Dermis blood vessel endothelial cell (primary cell): ENCODE results near the gene SLX4IP. TPM values are rescaled to one million over a fixed set of nuclear protein-coding genes. Genes with fewer than 3 reads are reported as not detected.

Experiments
- DNase-seq: peaks from one replicate; pipeline ENCODE4 v3.0.0; 2010
- total RNA-seq: library from RNA; depleted of rRNA; stranded (reverse); fragments of >200 nt; gene quantifications from 2 replicates; pipeline ENCODE4 v1.2.3, GENCODE V29; 2014

SLX4IP gene
- total RNA-seq, 1 donor from 2014 or later: 3.2 TPM

DNA sequence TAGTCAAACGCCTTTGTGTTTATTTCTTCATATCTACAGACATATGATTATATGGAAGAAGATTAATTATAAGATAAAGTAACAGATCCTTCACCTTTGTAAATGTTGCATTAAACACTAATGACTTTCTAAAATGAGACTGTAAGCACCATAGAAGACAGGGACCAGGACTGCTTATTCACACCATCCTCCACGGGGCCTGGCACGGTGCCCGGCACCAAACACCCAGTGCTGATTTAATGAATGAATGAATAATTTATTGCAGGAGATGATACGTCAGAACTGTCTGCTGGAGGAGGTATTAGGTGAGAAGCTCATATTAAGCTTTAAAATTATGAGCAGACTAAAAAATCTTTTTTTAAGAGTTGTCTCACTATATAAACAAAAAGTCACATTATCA is 88.3 kb downstream of the SLX4IP start:
- peak; percentile 10 for DNase-seq

DNA sequence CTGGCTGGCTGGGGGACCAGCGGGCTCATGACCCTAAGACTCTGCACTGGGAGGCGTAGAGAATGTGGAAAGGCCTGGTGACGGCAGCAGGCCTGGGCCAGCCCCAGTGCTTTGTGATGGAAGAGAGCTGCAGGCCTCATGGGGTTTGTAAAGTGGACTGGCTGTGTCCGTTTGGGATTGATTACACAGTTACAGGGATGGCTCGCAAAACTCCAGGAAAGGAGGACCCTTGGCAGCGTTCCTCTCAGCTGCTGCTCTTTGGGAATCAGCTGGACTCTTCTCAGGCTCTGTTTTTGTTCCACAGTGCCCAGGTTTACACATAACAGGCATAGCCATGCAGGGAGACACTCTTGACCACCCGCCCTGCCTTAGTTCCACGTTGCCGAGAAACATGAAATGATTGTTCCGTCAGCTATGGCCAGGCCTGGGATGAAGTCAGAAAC is 89.0 kb downstream of the SLX4IP start:
- DNase-seq: peak; percentile 25

DNA sequence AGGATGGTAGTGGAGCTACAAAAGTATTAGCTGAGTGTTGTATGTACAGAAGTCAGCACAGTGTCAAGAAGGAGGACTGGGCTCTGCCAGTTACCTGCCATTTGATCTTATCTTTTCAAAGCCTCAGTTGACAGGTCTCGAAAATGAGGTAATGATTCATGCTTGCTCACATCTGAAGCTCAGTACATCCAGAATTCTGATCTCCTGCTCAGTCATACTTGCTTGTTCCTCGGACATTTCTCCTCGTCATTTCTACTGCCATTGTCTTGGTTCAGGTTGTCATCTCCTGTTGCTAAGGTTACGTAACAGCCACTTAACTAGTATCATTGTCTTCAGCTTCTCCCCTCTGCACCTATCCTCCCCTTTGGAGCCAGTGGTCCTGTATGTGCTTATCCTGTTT is 89.5 kb downstream of the SLX4IP start:
- peak; percentile 77 for DNase-seq

DNA sequence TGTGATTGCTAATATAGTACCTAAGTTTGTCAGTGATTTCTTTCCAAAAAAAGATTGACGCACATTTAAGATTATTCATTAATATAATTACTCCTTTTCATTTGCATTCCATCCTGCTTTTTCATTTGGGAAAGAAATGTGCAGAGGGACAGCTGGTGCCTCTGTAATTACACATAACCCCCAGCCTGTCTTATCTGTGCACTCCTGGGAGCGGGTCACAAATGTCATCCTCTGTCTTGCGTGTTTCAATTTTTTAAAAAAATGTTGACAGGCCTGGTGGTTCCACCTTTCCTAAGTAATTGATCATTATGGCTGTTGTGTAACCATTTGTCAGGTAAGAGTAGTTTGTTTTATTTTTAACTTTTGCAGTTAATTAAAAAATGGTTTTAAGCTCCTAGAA is 92.7 kb downstream of the SLX4IP start:
- no peak for DNase-seq

DNA sequence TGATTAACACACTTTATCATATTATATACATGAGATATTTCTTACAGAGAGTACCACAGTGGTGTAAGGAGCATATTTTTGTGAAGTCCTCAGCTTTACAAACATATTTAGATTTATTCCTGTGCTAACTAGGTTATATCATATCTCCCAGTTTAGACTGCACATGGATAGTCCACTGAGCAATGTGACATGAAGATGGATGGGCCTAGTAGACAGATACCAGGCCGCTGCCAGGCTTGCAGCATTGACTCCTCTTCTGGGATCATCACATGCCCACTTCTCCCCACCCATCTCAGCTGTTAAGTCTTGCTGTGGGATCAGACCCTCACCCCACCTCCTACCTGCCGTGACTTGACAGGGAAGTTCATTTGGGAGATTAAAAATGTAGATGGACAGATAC is 95.8 kb downstream of the SLX4IP start:
- no peak for DNase-seq

DNA sequence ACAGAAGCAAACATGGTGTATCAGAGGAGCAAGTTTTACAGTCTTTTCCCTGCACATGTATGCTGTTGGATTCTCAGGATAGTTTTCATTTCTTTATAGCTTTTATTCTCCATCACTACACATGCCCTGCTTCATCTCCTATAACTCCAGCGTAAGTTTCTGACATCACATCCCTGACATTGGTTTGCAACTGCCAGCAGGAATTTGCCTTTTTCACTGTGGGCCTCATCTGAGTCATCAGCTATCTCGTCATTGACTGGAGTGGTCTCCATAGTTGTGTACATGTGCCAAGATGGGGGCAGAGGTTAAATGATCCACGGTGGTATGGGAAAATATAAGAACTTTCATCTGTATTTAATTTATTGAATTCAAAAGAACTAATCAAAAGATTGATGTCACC is 96.7 kb downstream of the SLX4IP start:
- DNase-seq: no peak

DNA sequence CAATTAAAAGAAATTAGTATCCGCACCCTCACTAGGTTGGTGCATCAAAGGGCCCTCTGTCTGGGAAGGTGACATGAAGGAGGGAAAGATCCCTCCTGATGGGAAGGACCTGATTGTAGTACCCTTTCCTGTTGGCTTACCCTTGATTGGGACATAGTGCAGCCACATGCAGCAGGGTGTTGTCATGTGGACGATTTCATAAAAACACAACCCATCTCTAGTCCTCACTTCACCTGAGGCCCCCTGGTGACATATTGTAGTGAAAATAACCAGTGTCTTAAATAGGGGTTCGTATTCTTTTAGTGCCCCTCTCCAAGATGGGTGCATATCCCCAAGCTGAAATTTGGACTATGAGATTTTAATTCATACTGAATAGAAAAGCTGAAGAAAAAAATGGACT is 97.3 kb downstream of the SLX4IP start:
- no peak for DNase-seq

DNA sequence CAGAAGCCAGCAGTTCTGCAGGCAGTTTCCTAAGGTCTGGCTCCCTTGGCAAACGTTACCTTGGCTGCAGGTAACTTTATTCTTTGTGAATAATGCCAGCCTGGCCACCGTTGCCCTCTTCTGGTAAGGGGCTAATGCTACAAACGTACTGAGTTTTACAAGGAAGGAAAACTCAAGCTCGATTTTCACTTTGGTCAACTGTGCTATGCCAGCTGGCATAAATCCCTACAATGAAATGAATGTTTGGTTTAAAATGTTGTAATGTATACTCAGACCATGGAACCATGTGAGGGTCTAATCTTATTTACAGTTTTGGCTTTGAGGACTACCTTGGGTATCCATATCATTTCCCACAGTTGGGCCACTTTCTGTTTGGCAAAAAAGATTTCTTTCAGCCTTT is 101.4 kb downstream of the SLX4IP start:
- DNase-seq: peak; percentile 57

DNA sequence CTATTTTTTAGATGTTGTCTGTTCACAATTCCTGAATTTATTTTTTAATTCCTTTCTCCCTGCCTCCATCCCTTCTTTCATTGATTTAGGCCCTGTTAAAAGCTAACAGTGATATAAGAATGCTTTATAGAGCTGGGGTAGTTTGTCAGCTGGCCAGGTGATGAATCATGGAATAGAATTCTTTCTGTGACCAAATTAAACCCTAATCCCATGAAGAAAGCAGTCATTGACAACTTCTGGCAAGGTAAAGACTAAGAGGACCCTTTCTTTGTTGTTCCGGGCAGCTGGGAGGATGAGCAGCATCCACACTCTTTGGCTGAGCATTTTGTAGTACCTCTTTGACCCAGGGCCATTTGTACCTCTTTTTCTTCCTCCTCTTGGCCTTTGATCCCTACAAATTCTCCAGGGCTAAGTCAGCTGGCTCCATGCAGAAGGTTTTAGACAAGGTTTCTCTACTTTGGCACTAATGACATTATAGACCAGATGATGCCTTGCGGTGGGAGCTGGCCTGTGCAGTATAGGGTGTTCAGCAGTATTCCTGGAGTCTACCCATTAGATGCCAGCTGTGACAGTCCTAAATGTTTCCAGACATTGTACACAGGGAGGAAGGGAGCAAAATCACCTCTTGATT is 102.9 kb downstream of the SLX4IP start:
- no peak for DNase-seq

DNA sequence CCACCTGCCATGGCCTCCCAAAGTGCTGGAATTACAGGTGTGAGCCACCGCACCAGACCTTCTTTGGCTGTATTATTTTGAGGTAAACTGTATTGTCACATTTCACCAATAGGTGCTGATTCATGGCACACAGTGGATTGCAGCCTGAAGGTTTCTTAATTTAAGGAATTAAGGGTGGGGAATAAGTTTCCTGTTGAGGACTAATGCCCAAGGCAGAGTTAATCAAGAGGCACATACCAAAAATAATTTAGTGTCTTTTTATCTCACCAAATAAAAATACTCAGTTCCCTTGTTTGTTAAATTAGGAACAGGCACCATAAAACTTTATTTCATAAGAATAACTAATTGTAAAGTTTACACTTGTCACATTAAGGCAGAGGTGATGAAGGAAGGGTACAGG is 103.7 kb downstream of the SLX4IP start:
- DNase-seq: no peak

DNA sequence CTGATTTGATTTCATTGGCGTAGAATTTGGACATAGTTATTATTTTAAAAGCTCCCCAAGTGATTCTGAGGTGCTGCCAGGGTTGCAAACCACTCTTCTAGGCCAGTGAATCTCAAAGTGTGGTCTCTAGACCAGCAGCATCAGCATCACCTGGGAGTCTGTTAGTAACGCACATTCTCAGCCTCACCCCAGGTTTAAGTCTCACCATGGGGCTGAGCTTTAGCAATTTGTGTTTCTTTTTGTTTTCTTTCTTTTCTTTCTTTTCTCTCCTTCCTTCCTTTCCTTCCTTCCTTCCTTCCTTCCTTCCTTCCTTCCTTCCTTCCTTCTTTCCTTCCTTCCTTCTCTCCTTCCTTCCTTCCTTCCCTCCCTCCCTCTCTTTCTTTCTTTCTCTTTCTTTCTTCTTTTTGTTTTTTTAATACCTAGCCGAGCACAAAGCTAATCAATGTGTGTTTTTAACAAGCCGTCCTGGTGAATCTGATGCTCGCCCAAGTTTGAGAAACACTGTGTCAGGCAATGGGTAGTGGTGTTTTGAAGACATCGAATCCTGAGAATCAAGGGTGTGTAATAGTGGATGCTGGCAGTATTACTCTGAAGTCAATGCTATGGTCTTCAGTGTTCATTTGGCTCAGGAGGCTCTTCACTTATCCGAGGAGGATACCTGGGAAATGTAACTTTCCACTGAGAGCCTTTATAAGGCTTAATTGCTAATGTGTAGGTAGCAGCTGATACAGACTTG is 104.9 kb downstream of the SLX4IP start:
- DNase-seq: no peak

DNA sequence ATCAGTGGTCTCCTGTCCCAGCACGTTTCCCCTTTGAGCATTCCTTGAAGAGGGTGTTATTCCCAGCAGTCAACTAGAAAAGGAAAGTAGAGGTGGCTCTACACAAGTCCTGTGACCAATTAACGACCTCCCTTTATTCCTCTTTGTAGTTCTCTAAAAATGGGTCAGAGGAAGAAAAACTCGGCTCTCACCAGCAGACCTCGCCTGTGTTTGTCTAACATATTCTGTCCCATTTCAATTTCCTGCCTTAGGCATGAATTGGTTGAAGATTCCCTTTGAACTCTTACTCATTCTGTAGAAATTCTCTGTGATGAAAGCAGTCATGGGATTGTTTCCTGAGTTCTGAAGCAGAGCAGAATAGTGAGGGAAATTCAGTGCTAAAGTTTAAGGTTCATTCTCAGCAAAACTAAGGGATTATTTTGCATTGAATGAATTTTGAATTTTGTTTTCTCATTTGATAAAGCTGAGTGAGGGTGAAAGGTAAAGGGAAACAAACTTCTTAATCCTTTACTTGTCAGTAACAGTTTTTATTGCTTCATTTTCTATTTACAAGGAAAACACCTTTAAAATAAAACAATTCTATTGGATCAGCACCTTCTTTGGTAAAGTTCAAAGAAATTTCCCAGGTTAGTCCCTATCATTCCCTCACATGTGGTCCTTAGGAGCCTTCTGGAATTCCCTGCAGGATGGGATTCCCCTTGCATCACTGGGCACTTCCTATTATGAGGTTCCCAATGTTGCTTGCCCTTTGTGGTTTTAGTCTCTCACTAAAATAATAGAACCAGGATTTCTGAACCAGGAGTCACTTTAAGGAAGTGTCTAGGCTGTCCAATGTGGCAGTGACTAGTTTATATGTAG is 105.8 kb downstream of the SLX4IP start:
- peak; percentile 88 for DNase-seq

DNA sequence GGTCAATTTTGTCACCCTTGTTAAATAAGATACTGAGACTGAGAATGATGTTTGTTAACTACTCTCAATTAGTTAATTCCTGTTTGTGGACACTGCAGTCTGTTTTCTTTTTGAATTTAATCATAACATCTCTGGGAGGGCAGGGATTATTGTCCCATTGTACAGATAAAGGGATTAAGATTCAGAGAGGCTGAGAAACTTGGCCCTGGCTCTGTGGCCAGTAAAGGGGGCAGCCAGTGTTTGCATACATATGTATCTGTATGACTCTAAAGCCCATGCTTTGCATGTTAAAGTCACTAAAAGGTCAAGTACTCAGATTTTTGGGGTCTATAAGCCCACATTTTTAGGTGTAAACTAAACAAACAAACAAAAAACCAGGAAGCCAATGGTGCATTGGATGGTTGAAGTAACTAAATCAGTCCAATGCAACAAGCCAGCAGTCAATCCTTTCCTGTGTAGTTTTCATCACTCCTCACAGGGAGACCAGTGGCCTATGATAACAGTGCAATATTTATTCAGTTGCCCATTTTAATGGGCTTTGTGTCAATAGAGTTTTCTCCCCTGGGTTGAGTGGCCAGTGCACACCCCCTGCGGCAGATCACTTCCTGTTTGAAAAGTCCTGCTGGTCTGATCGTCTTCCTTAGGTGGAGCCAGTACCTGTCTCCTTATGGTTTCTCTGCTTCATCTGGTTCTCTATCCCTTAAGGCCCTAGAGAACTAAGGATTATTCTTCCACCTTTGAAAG is 106.7 kb downstream of the SLX4IP start:
- DNase-seq: no peak

DNA sequence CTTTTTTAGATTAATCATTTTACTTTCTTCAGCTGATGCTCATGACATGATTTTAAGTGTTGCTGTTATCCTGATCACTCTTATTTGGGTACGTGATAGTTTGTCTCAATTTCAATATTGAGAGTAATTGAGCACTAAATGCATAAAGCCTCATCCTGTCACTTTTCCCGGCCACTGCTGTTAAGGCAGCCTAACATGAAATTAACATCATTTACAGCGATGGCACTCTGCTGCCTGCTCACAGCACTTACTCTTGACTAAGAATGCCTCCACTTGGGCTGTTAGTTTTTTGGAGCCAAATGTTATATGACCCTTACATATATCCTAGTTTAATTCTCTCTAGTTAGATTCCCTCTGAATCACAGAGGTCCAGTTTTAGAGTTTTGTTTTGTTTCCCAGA is 107.3 kb downstream of the SLX4IP start:
- no peak for DNase-seq

DNA sequence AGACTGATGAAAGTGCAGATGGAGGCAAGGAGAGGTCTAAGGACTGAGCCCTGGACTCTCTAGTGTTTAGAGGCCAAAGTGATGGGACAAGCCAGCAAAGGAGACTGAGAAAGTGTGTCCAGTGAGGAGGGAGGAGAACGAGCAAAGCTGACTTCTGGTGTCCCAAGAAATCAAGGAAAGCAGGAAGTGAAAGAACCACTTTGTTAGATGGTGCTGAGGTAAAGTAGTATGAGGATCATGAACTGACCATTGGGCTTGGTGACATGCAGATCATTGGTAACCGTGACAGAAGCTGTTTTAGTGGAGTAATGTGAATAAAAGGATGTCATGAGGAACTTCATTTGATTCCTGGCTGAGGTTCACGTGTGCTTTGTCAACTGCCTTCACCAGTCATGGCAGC is 108.4 kb downstream of the SLX4IP start:
- no peak for DNase-seq

DNA sequence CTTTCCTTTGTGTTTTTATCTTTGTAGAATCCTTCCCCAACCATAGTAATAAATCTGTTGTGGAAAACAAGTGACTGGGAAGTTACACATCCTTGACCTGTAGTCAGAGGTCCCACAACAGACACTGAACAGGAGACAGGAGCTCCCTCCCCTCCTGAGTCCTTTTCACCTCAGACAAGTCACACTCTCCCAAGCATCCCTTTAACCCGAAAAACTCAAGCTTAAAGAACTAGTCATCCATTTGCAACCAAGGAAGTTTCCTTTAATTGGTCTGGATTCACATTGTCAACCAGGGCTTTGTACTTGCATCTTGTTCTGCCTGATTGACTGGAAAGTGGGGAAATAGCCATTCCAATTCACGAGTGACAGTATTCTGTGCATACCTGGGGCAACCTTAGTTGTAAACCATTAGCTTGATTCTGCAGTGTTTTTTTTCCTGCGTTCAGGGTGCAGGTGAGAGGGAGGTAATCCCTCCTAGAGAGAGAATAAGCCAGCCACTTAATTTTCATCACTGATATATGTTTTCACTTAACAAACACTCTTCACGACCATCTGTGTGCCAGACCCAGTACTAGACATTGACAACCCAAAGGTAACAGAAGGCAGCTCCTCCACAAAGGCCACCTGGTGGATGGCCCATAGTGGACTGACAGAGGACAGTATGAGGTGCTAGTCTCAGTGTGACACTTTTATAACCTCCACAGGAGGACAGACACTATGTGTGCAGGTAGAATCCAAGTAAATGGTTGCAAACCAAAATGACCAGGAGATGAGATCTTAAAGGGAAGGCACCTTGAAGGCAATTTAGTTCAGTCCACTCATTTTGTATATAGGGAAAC is 112.4 kb downstream of the SLX4IP start:
- DNase-seq: peak; percentile 34

DNA sequence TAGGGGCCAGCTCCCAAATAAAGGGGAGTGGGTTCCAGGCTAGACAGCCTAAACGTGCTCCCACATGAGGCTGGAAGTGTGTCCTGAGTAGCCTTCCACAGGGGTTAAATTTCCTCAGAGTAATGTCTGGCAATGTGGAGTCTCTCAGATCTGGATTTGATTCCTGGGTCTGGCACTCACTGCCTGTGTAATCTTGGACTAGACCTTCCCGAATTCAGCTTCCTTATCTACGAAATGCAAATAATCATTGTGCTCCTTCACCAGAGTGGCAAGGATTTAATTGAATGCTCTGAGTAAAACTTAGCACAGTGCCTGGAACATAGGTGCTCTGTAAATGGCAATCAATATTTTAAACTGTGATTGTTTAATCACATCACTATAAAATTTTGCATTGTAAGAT is 114.4 kb downstream of the SLX4IP start:
- DNase-seq: no peak

DNA sequence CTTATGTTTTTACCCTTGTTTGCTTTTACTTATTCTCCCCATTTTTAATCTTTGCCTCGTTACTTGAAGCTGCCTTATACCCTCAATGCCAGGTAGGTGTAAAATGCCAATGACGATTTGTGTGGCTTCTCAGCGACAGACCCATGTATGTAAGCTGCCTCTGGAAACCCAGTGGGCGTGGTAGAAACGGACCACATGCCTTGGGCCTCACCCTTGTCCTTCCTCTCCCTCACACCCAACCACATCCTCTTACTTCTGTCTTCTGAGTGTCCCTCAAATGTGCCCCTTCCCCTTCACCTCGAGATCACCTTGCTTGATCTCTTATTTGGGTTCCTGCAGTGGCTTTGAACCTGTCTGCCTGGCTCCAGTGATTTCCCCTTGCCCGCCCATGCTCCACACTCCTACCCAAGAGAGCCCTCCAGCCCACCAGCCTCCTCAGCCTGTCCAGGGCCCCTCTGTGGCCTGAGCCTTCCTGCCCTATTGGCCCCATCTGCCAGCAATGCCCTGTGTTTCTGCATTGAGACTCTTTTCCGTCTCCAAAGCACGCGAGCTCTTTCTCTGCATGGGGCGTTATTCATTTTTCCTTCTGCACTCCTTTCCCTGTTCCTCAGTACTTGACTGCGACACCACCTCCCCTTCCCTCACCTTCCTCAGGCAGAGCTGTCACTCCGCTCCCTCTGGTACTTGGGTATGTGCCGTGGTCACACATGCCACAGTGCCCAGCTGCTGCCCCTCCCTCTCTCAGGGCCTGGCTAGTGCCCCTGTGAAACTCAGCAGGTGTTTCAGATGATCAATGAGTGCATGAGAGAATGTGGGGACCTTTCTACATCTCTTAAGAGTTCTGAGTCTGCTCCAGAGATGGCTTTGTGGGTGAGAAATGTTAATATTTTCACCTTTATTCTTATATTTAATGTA is 115.4 kb downstream of the SLX4IP start:
- no peak for DNase-seq

DNA sequence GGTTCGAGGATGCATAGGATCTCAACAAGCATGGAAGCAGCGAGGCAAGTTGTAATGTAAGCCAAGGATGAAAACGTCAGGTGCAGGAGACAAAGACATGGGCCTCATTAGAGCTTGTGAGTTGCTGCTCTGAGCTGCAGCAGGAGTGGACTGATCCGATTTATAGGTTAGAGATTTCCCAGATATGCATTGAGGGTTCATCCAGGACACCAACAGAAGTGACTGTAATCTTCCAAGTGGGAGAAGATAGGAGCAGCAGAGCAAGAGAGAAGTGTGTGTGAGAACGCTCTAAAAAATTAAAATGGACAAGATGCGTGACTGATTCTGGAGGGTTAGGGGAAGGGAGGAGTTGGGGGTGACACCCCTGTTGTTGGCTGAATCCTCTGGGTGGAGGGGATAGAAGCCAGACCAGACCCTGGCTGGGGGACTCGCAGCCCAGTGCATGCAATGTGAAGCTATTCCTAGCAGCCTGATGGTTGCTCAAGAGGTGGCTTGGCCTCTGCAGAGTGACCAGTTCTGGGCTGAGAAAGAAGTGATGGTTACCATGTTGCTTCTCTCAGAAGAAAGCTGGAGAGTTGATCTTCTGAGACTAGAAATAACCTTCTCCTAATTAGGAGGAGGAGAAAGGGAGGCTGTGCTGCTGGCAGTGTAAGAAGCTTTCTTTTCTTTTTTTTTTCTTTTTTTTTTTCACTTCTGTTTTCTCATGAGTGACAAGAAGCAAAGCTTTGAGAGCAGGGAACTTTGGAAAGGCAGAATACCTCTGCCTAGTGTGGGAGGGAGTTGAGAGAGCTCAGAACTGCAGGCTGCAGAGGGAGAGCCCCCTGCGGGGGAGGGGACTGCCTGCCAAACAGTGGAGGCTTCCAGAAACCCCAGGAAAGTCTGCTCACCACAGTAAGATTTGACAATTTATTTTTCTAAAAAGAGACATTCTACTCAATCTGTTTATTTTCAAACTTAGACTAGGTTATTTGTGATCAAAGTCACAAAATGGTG is 116.9 kb downstream of the SLX4IP start:
- no peak for DNase-seq
